Fibroblast of the conjunctiva (primary cell): Measurements from ENCODE around the gene GPR173.

Experiments
- DNase-seq: peaks from one replicate; pipeline ENCODE4 v3.0.0-alpha.2; 2010; ENCODE audit warnings: low read depth

Gene GPR173

GRCh38 chrX:53089224-53089842, 40.7 kb downstream of the GPR173 start:
- DNase-seq = peak; percentile 53

GRCh38 chrX:53089925-53090324, 41.3 kb downstream of the GPR173 start:
- no peak for DNase-seq

GRCh38 chrX:53091354-53091753, 42.8 kb downstream of the GPR173 start:
- DNase-seq = no peak

- DNase-seq = peak; percentile 67
Observed at GRCh38 chrX:53093177-53093655, 44.6 kb downstream of the GPR173 start.

GRCh38 chrX:53093748-53094581, 45.4 kb downstream of the GPR173 start, which contains the start of gene KANTR:
TSS of gene KANTR (plus strand) at chrX:53094142. CDS start at chrX:53124273, 30,131 bp downstream.
- DNase-seq = peak; percentile 88

GRCh38 chrX:53094582-53094905, 46.0 kb downstream of the GPR173 start:
- no peak for DNase-seq

GRCh38 chrX:53095796-53096195, 47.2 kb downstream of the GPR173 start:
- no peak for DNase-seq

- no peak for DNase-seq
Observed at GRCh38 chrX:53114864-53115549, 66.4 kb downstream of the GPR173 start.

- no peak for DNase-seq
Observed at GRCh38 chrX:53115550-53115874, 66.9 kb downstream of the GPR173 start.

- DNase-seq = peak; percentile 48
Observed at GRCh38 chrX:53116101-53116500, 67.5 kb downstream of the GPR173 start.

- no peak for DNase-seq
Observed at GRCh38 chrX:53122013-53122412, 73.4 kb downstream of the GPR173 start.

- no peak for DNase-seq
Observed at GRCh38 chrX:53125506-53125905, 76.9 kb downstream of the GPR173 start.

GRCh38 chrX:53126377-53126776, 77.8 kb downstream of the GPR173 start:
- no peak for DNase-seq

- no peak for DNase-seq
Observed at GRCh38 chrX:53128097-53128749, 79.6 kb downstream of the GPR173 start.
